Measurements from ENCODE around the gene PTMS. TPM values are rescaled to one million over a fixed set of nuclear protein-coding genes. Genes with fewer than 3 reads are reported as not detected.

Gene PTMS
- polyA plus RNA-seq, 1 experiment = 234 TPM

- H3K27me3 ChIP-seq (ENCODE audit: control insufficient read depth, insufficient read depth, low read length) = peaks cover 2% of the 10 kb centered on the region; the same call in 1 of the 2 replicates
- POLR2A ChIA-PET = interaction anchor here (0.5 kb wide), 1 partner anchor 21 kb away, joined by 7 read pairs; no protein-coding TSS in a partner anchor
- CTCF ChIA-PET = interaction anchor here (0.9 to 2.9 kb wide), 6 partner anchors 9 to 39 kb away, joined by 3 to 14 read pairs (median 4); partner anchors contain the start of genes MLF2 and P3H3
- no peak for TF ChIP-seq CTCF (IDR thresholded peaks at IDR 0.05; ENCODE audit: insufficient read depth, low read depth, low read length)
- DNase-seq (ENCODE audit: low read depth) = no peak
- no peaks in the 10 kb centered on the region for H3K36me3 ChIP-seq (ENCODE audit: control insufficient read depth, insufficient read depth, low read length)
- H3K4me3 ChIP-seq (ENCODE audit: low read depth, low read length) = no peak overlapping the region
These were observed 26.5 kb downstream of the PTMS start for GRCh38 chr12:6792522-6793201.

DNA sequence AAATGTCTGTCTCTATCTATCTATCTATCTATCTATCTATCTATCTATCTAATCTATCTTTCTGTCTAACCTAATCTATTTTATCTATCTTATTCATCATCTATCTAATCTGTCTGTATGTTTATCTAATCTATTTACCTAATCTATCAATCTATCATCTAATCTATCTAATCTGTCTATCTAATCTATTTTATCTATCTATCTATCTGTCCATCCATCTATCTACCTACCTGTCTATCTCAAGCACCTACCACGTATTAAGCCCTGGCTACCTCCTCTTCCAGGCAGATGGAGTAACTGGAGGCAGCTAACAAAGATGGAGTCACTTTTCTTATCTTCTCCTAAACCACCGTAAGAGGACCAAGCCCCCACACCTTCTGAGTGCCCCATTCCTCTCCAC, 28.9 kb downstream of the PTMS start:
- ChIA-PET CTCF (interaction anchor here (1.4 to 2.0 kb wide), 2 partner anchors 9 to 41 kb away, joined by 3 to 11 read pairs; partner anchors contain the start of gene MLF2), POLR2A (no interaction called here)
- Histone ChIP-seq H3K36me3 (ENCODE audit: control insufficient read depth, insufficient read depth, low read length) (no peaks in the 10 kb centered on the region), H3K27me3 (ENCODE audit: control insufficient read depth, insufficient read depth, low read length) (peaks cover 4% of the 10 kb centered on the region; the same call in 1 of the 2 replicates), H3K4me3 (ENCODE audit: low read depth, low read length) (no peak overlapping the region)
- no peak for DNase-seq (ENCODE audit: low read depth)
- no peak for TF ChIP-seq CTCF (IDR thresholded peaks at IDR 0.05; ENCODE audit: insufficient read depth, low read depth, low read length)

- ChIA-PET POLR2A (no interaction called here), CTCF (interaction anchor here (0.8 to 2.0 kb wide), 4 partner anchors 11 to 43 kb away, joined by 3 to 11 read pairs (median 4); partner anchors contain the start of gene MLF2)
- TF ChIP-seq CTCF (IDR thresholded peaks at IDR 0.05; ENCODE audit: insufficient read depth, low read depth, low read length) = no peak
These were observed 30.4 kb downstream of the PTMS start for GRCh38 chr12:6796576-6796975.

DNA sequence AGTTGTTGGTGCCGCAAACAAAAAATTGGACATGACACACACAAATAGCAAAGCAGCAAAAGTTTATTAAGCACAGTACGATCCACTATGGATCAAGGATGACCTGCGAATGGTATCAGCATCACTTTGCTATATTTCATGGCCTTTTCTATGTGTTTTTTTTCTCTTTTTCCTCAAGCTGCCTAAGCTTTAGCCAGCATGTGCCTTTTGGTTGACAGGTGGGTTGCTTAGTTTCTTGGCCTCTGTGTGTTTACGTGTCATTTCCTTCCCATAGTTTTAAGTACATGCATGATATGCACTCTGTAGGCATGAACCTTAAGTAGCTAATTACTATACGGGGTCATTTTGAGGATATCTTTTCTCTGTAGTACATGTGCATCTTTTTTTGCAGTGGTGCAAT, 33.0 kb downstream of the PTMS start:
- Histone ChIP-seq H3K27me3 (ENCODE audit: control insufficient read depth, insufficient read depth, low read length) (peaks cover 4% of the 10 kb centered on the region; the same call in 1 of the 2 replicates), H3K36me3 (ENCODE audit: control insufficient read depth, insufficient read depth, low read length) (no peaks in the 10 kb centered on the region), H3K4me3 (ENCODE audit: low read depth, low read length) (no peak overlapping the region)
- no peak for TF ChIP-seq CTCF (IDR thresholded peaks at IDR 0.05; ENCODE audit: insufficient read depth, low read depth, low read length)
- ChIA-PET POLR2A (no interaction called here), CTCF (interaction anchor here (1.0 kb wide), 1 partner anchor 15 kb away, joined by 3 read pairs; no protein-coding TSS in a partner anchor)
- no peak for DNase-seq (ENCODE audit: low read depth)

More at GRCh38 chr12:6796576-6796975, 30.4 kb downstream of the PTMS start:
- DNase-seq (ENCODE audit: low read depth) = no peak
- H3K4me3 ChIP-seq (ENCODE audit: low read depth, low read length) = no peak overlapping the region
- H3K36me3 ChIP-seq (ENCODE audit: control insufficient read depth, insufficient read depth, low read length) = no peaks in the 10 kb centered on the region
- H3K27me3 ChIP-seq (ENCODE audit: control insufficient read depth, insufficient read depth, low read length) = peaks cover 4% of the 10 kb centered on the region; the same call in 1 of the 2 replicates

DNA sequence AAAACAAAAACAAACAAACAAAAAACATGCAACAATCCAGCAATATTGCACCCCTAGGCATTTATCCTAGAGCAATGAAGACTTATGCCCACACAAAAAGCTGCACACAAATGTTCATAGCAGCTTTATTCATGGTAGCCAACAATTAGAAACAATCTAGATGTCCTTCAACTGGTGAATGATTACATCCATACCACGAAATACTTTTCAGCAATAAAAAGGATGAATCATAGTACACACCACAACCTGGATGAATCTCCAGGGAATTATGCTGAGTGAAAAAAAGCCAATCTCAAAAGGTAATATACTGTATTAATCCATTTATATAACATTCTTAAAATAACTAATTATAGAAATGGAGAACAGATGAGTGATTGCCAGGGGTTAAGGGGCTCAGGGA, 41.0 kb downstream of the PTMS start:
- Histone ChIP-seq H3K4me3 (ENCODE audit: low read depth, low read length) (no peak overlapping the region), H3K27me3 (ENCODE audit: control insufficient read depth, insufficient read depth, low read length) (peaks cover 3% of the 10 kb centered on the region; the same call in 1 of the 2 replicates), H3K36me3 (ENCODE audit: control insufficient read depth, insufficient read depth, low read length) (no peaks in the 10 kb centered on the region)
- ChIA-PET CTCF (no interaction called here), POLR2A (no interaction called here)
- no peak for DNase-seq (ENCODE audit: low read depth)
- no peak for TF ChIP-seq CTCF (IDR thresholded peaks at IDR 0.05; ENCODE audit: insufficient read depth, low read depth, low read length)

Data from BJ (cell line).